Lower leg skin (tissue), 4 donors: ENCODE results near the gene CEACAM19. TPM values are rescaled to one million over a fixed set of nuclear protein-coding genes. Genes with fewer than 3 reads are reported as not detected.
"Not testable (repeated sequence)": the region's sequence is repeated elsewhere in the genome, so short reads cannot be mapped to it uniquely, and the experiment has no call there.

Experiments used
- DNase-seq, 2 donors: peaks; one replicate each; pipeline ENCODE4 v3.0.0-alpha.2; 2019; ENCODE audit warnings: low spot score in 2 of 2
- H3K4me3 ChIP-seq: fragments of 200-600 bp; sonication (generic); 2 replicates; pipeline ENCODE4 v1.5.1; 2017; ENCODE audit warnings: mild to moderate bottlenecking, low read depth; ENCODE audit not compliant: poor library complexity, severe bottlenecking
- CTCF ChIP-seq, 3 donors: fragments of 450-650 bp; IDR thresholded peaks; one replicate each; pipeline ENCODE4 v1.5.1; 2016; ENCODE audit warnings: antibody characterized with exemption in 3 of 3, mild to moderate bottlenecking in 3 of 3, moderate library complexity in 2 of 3
- POLR2A ChIP-seq, 2 donors: fragments of 450-650 bp; IDR thresholded peaks; one replicate each; pipeline ENCODE4 v1.6.1; 2016 to 2017; ENCODE audit warnings: antibody characterized with exemption in 2 of 2, mild to moderate bottlenecking in 1 of 2, moderate library complexity in 1 of 2
- WGBS, 2 donors: methylation state at CpG; one replicate each; pipeline ENCODE4 v1.1.5; 2018; 5-methylcytosine and 5-hydroxymethylcytosine counted together
- intact Hi-C: fragments of 100-400 bp; cut with DNase I; formaldehyde crosslinking; loops from one replicate; pipeline ENCODE4 v1.15.0; 2023; ENCODE audit warnings: low total_unique reads
- total RNA-seq, 4 donors: library from RNA; depleted of rRNA; stranded (reverse); fragments of >200 nt; gene quantifications; one replicate each; pipeline ENCODE4 v1.1.0, GENCODE V29; 2016

Gene CEACAM19
- total RNA-seq, 4 donors from 2014 or later: 5.4 to 10.2 (median 8.0) TPM

GRCh38 chr19:44708940-44709339 lies 37.7 kb downstream of the CEACAM19 start:
- H3K4me3 ChIP-seq: no peak overlapping the region
- WGBS, 2 donors: 78 to 98% methylated on average over 5 of the region's 5 CpGs
- TF ChIP-seq POLR2A (IDR thresholded peaks at IDR 0.05) (no peak), CTCF (IDR thresholded peaks at IDR 0.05) (no peak)
- intact Hi-C loops: no loop called here
- no peak for DNase-seq

GRCh38 chr19:44709434-44710266 lies 38.4 kb downstream of the CEACAM19 start:
- intact Hi-C loops, DNase-seq, H3K4me3 ChIP-seq: not testable (repeated sequence)
- 65 to 73% methylated on average over 2 to 4 of the region's 4 CpGs for WGBS, 2 donors

GRCh38 chr19:44710483-44710882 lies 39.2 kb downstream of the CEACAM19 start:
- H3K4me3 ChIP-seq: no peak overlapping the region
- intact Hi-C loops: no loop called here
- no peak for DNase-seq
- TF ChIP-seq CTCF (IDR thresholded peaks at IDR 0.05): no peak
- TF ChIP-seq POLR2A (IDR thresholded peaks at IDR 0.05): no peak
- 71% methylated on average over 14 of the region's 14 CpGs for WGBS, 2 donors

- TF ChIP-seq CTCF (IDR thresholded peaks at IDR 0.05): no peak
- no peak for TF ChIP-seq POLR2A (IDR thresholded peaks at IDR 0.05)
- no peak for DNase-seq
- H3K4me3 ChIP-seq: no peak overlapping the region
- WGBS, 2 donors: 62% methylated on average over 4 of the region's 4 CpGs
- intact Hi-C loops: no loop called here
These were observed 41.7 kb downstream of the CEACAM19 start for GRCh38 chr19:44712864-44713515.

- no peak for TF ChIP-seq POLR2A (IDR thresholded peaks at IDR 0.05)
- TF ChIP-seq CTCF (IDR thresholded peaks at IDR 0.05): no peak
- 50 to 64% methylated on average over 2 of the region's 2 CpGs for WGBS, 2 donors
- intact Hi-C loops: loop anchor here (5.0 kb wide), 1 partner anchor 118 kb away; no protein-coding TSS in a partner anchor
- no peak for DNase-seq
- H3K4me3 ChIP-seq: no peak overlapping the region
These were observed 43.4 kb downstream of the CEACAM19 start for GRCh38 chr19:44714597-44715169.

GRCh38 chr19:44717603-44718002 lies 46.3 kb downstream of the CEACAM19 start:
- H3K4me3 ChIP-seq: no peak overlapping the region
- 86 to 90% methylated on average over 6 of the region's 6 CpGs for WGBS, 2 donors
- intact Hi-C loops: loop anchor here (5.0 kb wide), 1 partner anchor 115 kb away; no protein-coding TSS in a partner anchor
- TF ChIP-seq POLR2A (IDR thresholded peaks at IDR 0.05) (no peak), CTCF (IDR thresholded peaks at IDR 0.05) (no peak)
- DNase-seq: no peak
